Activated CD4-positive, CD25-positive, alpha-beta regulatory T cell treated with anti-CD3 and anti-CD28 coated beads, Interleukin-2, amount 50 U/mL, for 24 hours (primary cell): ENCODE results near the gene ZNF273.
"Not testable (repeated sequence)": the region's sequence is repeated elsewhere in the genome, so short reads cannot be mapped to it uniquely, and the experiment has no call there.

ENCODE experiments used
- ATAC-seq, 2 donors: fragments of 150-1000 bp; cut with Tn5 transposase; one replicate each; pipeline ENCODE4 v1.10.0; 2021; ENCODE audit warnings: mild to moderate bottlenecking in 1 of 2, moderate library complexity in 1 of 2

The ZNF273 gene

DNA sequence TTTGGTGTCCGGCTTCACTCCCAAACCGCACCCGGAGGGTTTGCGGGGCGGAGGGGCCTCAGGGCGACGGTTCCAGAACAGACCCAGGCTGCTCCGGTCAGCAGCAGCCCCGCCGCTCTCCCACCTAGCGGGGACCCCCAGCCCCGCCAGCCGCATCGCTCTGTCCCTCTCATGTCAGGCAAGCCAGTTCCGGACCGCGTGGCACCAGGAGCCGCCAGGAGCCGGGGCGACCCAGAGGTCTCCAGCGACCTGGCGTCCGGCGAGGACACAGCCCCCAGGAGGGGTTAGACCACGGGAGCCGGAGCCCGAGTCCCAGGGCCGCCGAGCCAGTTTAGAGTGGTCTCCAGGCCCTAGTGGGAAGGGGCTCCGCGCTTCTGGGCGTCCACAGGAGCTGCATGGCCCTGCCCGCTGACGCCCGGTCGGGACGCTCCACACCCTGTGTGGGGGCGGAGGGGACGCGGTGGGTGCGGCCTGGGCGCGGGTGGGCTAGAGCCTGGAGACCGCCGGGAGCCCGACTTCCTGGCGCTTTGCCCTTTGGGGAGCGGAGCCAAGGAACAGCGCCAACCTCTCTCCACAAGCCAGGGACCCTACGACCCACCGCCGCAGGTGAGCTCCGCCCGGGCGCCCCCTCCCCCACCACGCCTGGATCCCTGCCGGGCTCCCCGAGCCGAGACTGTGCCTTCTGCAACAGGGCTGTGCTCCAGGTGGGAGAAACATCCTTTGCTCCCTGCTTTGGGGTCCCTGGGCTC lies 44.4 kb downstream of the ZNF273 start:
- ATAC-seq: no peak

DNA sequence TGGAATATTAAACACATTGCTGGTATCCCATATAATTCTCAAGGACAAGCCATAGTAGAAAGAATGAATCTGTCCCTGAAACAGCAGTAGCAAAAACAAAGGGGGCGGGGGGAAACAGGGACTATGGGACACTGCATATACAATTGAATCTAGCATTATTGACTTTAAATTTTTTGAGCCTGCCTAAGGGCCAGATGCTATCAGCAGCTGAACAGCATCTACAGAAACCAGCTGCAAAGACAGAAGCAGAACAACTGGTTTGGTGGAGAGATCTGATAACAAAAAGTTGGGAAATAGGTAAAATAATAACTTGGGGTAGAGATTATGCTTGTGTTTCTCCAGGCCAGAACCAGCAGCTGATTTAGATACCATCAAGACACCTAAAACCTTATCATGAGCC lies 45.7 kb downstream of the ZNF273 start:
- ATAC-seq: not testable (repeated sequence)

DNA sequence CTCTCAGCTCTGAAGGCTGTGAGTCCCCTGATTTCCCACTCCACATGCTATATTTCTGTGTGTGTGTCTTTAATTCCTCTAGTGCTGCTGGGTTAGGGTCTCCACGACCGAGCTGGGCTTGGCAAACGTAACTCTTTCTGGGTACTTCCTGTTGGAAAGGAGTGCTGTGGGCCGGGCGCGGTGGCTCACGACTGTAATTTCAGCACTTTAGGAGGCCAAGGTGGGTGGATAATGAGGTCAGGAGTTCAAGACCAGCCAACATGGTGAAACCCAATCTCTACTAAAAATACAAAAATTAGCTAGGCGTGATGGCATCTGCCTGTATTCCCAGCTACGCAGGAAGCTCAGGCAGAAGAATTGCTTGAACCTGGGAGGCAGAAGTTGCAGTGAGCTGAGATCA lies 47.6 kb downstream of the ZNF273 start:
- ATAC-seq: not testable (repeated sequence)

DNA sequence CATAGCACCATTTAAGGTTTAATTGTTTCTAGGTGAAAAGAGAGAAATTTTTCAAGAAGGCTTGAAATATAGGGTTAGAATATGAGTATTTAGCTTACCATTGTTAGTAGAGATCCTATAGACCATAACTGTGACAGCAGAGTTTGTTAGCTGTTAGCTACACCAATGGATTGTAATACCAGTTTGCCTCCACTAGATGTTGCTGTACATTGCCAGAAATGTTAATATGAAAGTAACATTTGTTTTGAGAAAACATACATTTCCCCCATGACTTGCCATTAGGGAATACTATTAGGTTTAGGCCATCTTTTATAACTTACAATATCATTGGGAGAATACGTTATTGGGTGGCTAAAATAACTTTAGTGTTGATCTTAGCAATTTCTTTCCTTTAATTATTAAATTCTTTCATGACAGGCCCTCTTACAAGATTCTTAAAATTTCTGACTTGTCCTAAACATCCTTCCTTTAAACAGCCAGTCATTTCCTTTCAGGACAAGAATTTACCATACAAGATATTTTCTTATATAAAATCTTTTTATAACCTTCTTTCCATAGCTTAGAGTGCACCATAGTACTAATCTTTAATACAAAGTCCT lies 48.3 kb downstream of the ZNF273 start:
- no peak for ATAC-seq

DNA sequence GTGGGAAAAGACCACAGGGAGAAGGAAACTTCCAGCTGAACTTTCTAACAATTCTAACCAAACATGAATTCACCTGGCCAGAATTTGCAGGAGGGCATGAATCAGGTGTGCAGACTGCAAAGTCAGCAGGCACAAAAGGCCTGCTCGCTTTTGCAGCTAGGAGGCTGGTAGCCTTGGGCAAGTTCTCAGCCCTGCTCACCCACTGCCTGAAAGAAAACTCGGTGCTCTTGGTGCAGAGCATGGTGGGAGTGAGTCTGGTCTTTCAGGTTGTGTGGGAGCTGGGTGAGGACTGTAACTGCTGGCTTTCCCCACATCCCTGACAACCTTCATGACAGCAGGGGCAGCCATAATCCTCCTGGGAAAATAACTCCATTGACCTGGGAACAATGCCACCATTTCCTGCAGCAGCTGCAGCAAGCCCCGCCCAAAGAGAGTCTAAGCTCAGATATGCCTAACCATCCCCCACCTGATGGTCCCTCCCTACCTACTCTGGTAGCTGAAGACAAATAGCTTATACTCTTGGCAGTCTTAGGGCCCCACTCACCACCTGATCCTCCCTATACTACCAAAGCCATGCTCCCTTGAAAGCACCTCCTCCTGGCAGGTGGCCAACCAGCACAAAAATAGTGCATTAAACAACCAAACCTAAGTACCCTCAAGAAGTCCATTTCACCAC lies 56.1 kb downstream of the ZNF273 start:
- ATAC-seq: no peak

DNA sequence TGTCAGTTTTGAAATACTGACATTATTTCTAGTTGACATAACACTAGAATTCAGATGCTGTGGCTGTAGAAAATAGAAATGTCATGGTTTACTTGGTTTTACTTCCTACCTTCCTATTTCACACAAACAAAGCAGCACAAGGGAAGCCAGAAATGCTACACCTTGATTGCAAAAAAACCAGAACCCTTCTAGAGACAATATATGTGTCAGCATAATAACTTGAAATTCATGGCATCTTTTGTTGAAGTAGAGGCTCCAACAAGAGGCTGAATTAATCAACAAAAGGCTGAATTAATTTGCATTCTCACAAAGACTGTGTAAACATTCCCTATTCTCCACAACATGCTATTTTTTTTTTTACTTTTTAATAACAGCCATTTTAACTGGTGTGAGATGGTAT lies 62.5 kb downstream of the ZNF273 start:
- no peak for ATAC-seq

DNA sequence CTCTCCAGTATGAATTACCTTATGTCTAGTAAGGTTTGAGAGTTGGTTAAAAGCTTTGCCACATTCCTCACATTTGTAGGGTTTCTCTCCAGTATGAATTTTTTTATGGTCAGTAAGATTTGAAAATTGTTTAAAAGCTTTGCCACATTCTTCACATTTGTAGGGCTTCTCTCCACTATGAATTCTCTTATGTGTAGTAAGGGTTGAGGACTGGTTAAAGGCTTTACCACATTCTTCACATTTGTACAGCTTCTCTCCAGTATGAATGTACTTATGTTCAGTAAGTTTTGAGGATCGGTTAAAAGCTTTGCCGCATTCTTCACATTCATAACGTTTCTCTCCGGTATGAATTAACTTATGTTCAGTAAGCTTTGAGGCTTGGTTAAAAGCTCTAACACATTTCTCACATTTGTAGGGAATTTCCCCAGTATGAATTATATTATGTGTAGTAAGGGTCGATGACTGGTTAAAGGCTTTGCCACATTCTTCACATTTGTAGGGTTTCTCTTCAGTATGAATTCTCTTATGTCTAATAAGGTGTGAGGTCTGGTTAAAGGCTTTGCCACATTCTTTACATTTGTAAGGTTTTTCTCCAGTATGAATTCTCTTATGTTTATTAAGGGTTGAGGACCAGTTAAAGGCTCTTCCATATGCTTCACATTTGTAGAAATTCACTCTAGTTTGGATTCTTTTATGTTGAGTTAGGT lies 75.6 kb downstream of the ZNF273 start:
- no peak for ATAC-seq
